Stimulated activated CD8-positive, alpha-beta memory T cell treated with anti-CD3 and anti-CD28 coated beads, Interleukin-15, amount 100 ng/mL, for 48 hours (primary cell): Measurements from ENCODE around the gene RFC2.
"Not testable (repeated sequence)": the region's sequence is repeated elsewhere in the genome, so short reads cannot be mapped to it uniquely, and the experiment has no call there.

Source experiments
- DNase-seq, 2 donors: peaks; one replicate each; pipeline ENCODE4 v3.0.0-alpha.2; 2020; ENCODE audit warnings: low read depth in 2 of 2

The RFC2 gene

GRCh38 chr7:74248156-74248555, 6.0 kb downstream of the RFC2 start:
- DNase-seq = no peak

- DNase-seq = no peak
Measured at GRCh38 chr7:74246497-74246896, 7.7 kb downstream of the RFC2 start.

- DNase-seq = no peak
Measured at GRCh38 chr7:74242122-74242443, 12.1 kb downstream of the RFC2 start.

GRCh38 chr7:74240482-74240881, 13.7 kb downstream of the RFC2 start:
- no peak for DNase-seq

GRCh38 chr7:74236284-74236683, 17.9 kb downstream of the RFC2 start:
- no peak for DNase-seq

GRCh38 chr7:74235518-74236268, 18.5 kb downstream of the RFC2 start:
- DNase-seq = no peak

GRCh38 chr7:74233655-74234285, 20.4 kb downstream of the RFC2 start:
- no peak for DNase-seq

DNA sequence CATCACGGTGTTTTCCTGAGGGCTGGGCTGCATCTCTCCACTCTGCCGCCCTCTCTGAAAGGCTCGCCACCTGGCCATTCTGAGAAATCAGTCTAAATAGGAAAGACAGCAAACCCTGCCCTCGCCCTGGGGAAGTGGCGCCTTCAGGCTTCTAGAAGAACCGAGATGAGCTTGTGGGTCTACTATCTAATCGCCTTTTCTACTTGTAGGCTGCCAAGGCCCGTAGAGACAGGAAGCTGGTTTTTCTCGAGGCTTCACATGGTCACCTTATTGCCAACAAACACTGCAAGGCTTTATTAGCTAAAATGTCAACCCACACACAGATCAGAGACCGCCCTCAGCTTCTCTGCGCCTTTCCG, 23.0 kb downstream of the RFC2 start:
- DNase-seq = no peak

DNA sequence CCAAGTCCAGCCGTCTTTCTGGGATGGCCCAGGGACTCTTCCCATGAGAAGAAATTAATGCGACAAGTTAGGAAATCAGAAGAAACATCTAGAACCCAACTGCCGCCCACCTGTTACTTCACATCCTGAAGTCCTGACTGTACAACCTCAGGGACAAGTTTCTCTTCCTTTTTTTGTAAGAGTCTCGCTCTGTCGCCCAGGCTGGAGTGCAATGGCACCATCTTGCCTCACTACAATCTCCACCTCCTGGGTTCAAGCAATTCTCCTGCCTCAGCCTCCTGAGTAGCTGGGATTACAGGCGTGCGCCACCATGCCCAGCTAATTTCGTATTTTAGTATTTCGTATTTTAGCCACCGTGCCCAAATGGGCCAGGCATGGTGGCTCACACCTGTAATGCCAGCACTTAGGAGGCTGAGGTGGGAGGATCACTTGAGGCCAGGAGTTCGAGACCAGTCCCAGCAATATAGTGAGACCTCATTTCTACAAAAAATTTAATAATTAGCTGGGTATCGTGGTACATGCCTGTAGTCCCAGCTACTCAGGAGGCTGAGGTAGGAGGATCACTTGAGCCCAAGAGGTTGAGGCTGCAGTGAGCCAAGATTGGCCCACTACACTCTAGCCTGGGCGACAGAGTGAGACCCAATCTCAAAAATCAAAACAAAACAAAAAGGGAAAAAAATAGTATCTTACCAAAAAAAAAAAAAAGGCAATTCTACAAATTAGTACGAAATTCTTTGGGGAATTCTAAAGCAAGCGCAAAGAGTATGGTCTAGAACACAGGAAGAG, 23.6 kb downstream of the RFC2 start:
- DNase-seq = no peak

GRCh38 chr7:74228951-74229900, 25.0 kb downstream of the RFC2 start:
- DNase-seq = no peak

DNA sequence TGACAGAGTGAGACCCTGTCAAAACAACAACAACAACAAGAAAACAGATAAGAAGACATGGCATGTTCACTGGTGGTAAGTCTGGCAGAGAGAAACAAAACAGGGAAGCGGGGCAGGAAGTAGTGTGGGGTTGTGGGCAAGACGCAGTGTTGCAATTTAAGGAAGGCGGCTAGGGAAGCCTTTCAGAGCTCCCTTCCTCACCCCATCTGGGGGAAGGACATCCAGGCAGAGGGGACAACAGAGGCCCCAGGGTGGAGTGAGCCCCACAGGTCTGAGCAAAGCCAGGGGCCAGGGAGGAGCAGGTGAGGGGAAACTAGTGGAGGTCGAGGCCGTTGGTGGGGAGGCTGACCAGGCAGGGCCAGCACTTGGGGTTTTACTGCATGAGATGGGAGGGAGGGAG, 27.6 kb downstream of the RFC2 start:
- DNase-seq = no peak

GRCh38 chr7:74225400-74225799, 28.8 kb downstream of the RFC2 start:
- DNase-seq = no peak

GRCh38 chr7:74224907-74225306, 29.3 kb downstream of the RFC2 start:
- not testable (repeated sequence) for DNase-seq

DNA sequence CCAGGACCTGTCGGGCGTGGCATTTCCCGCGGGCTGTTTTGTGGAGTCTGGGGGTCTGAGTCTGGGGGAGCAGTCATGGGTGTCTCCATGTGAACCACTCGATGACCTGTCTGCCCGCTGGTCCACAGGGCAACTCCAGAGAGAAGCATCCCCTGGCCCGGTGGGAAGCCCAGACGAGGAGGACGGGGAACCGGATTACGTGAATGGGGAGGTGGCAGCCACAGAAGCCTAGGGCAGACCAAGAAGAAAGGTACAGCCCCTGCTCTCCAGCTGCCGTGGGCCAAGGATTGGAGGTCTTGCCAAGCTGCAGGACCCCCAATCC, 29.7 kb downstream of the RFC2 start:
- no peak for DNase-seq

GRCh38 chr7:74223711-74224510, 30.3 kb downstream of the RFC2 start:
- DNase-seq = no peak

DNA sequence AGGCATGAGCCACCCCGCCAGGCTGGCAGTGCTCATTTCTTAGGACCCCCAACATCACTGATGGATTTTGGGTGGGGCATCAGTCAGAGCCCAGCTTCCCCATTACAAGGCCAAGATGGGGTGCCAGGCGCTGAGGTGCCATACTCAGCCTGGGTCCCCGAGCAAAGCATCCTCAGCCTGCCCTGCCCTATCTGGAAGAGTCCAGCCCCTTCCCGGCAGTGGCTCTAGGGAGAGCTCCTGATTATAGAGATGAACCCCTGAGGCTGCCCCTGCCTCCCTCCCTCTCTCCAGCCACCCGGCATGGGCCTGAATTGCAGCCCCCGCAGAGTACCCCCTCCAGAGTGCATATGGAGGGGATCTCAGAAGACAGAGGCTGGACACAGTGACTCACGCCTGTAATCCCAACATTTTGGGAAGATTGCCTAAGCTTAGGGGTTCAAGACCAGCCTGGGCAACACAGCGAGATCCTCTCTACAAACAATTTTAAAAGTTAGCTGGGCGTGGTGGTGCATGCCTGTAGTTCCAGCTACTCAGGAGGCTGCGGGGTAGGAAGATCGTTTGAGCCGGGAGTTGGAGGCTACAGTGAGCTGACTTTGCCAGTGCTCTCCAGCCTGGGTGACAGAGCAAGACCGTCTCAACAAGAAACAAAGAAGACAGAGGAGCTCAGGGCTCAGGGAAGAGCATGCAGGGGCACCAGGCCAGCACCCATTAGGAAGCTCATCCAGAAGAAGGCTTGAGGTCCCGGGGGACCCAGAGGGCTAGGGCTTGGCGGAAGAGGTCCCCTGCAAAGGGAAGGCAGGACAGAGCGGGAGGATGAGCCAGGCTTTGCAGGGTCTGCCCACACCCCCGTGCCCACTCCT, 31.1 kb downstream of the RFC2 start:
- no peak for DNase-seq

- DNase-seq = no peak
Measured at GRCh38 chr7:74221713-74222112, 32.5 kb downstream of the RFC2 start.

- no peak for DNase-seq
Measured at GRCh38 chr7:74220229-74220628, 34.0 kb downstream of the RFC2 start.

DNA sequence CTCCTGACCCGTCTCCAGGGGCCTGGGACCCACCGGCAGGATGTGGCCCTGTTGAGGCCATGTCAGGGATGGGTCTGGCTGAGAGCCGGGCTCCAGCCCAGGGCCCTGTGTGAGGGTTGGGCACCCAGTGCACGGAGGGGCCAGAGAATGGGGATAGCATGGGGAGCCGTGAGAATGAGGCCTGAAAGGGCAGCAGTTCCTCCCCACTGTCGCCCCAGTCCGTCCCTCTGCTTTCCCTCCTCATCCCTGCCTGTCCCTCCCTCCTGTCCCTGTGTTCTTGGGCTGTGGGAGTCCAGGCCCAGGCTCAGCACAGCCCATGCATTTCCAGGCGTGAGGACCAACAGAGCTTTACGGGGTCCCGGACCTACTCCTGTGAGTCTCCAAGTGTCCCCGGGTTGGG, 34.8 kb downstream of the RFC2 start:
- DNase-seq = no peak

GRCh38 chr7:74218343-74218698, 35.9 kb downstream of the RFC2 start:
- DNase-seq = no peak
